Stimulated activated CD4-positive, alpha-beta T cell treated with anti-CD3 and anti-CD28 coated beads, TNF-alpha, amount 100 ng/mL, for 24 hours (primary cell): ENCODE results near the gene PPP1R12C.

Experiments used
- DNase-seq, 3 experiments: peaks; one replicate each; pipeline ENCODE4 v3.0.0-alpha.2; 2020; ENCODE audit warnings: low read depth in 3 of 3

PPP1R12C gene

DNA sequence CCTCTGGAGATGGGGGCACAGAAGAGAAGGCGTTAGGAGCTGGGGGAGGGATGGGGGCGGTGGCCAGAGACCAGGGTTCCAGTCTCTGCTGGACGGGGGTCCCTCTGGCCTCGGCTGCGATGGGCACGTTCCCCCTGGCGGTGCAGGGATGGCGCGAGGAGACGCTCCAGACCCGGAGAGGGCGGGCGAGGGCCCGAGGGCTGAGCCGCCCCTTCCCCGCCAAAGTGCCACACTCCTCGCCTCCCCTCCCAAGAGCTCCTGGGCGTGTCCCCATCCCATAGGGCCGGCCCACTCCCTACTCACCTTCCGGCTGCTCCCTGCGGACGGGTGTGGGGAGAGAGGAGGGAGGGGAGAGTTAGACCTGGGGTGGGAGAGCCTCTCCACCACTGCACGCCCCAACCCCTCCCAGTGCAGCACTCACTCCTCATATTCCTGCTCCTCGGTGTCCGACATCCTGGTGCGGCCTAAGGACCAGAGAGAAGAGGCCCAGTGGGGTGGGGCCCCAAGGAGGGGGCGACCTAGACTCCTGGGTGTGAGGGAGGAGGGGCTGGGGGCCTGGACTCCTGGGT, 29.4 kb upstream of the PPP1R12C start:
- DNase-seq = no peak

DNA sequence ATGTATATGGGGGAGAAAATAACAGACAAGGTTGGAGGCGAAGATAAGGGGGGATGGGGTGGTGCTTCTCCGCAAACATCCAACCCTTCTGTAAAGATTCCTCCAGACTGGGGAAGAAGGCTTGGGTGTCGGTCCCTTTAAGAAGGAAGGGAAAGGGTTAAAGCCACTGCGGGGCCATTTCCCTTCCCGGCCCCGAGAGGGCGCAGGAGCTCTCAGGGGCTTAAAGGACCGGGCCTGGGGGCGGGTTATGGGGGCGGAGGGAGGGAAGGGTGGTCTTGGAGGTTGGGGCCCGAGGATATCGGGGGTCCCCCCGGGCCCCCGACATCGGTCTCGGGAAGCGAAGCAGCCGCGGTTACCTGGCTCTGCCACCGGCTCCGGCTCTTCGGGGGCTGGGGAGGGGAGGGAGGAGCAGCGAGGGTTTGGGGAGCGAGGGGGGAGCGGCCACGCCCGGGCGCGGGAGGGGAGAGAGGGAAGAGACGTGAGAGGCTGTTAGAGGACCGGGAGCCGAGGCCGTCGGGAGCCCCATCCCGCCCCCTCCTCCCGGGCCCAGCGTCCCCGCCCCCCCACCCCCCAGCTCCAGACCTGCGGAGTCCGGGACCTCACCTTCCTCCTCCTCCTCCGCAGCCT, 28.8 kb upstream of the PPP1R12C start:
- no peak for DNase-seq

DNA sequence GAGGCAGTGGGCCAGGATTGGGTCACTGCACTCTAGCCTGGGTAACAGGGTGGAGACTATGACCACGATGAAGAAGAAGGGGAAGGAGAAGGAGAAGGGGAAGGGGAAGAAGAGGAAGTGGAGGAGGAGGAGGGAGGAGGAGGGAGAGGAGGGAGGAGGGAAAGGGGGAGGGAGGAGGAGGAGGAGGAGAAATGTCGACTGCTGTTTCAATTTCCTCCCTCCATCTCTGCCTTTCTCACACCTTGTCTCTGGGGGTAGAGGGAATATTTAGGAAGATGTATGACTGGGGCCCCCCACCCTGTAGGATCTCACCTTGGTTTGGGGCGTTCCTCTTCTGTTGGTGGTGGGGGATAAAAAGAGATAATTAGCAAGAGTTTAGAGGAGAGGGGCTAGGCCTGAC, 27.8 kb upstream of the PPP1R12C start:
- no peak for DNase-seq

DNA sequence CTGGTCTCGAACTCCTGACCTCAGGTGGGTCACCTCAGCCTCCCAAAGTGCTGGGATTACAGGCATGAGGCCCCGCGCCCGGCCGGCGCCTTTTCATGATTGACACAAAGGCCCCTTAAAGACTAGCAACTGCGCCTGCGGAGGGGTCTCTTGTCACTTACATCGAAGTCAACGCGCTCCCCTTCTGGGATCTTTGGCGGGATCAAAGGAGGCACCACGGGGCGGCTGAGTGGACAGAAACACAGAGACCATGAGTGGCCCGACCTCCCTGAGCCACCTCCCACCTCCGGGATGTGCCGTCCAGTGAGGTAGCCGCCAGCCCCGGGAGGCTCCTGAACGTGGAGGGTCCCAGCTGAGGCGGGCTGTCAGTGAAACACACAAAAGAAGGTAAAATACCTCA, 24.3 kb upstream of the PPP1R12C start:
- DNase-seq = no peak

DNA sequence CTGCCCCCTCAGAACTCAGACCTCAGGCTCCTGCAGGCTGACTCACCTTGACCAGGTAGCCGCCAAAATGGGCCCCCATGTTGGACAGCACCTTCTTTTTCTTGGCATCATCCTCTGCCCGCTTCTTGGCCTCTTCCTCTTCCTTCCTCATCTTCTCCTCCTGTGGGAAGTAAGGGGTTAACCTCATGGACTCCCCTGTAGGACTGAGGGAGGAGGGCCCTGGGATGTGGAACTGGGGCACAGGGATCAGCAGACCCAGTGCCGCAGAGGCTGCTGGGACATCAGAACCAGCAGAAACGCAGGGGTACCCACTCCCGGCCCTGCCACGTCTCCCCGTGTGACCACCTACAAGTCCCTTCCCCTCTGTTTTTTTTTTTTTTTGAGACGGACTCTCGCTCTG, 20.5 kb upstream of the PPP1R12C start:
- no peak for DNase-seq

DNA sequence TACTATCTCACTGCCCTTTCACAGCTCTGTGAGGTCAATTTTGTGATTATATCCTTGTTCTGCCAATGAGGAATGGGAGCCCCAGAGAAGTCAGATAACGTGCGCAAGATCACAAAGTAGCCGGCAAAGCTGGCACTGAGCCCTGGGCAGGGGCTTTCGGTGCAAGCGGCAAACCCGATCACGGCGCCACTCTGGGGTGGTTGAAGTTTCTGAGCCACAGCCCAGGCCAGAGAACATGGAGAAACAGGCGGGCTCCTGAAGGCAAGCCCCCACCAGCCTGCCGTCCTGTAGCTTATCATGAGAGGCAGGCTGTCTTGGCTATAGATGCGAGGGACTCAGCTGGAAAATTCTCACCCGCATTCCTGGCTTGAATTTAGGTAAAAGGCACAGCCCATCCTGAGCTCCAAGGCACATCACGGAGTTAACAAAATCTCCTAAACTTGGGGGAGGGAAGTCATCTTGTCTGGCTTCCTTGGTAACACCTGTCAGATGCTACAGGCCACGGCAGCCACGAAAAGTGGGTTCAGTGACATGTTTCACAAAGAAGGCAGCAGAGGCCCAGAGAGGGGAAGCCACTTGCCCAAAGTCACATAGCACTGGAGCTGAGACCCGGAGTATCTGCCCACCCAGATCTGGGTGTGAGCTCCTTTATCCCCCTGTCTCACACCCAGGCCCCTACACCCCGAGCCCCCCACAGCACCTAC, 19.1 kb upstream of the PPP1R12C start:
- DNase-seq = no peak

DNA sequence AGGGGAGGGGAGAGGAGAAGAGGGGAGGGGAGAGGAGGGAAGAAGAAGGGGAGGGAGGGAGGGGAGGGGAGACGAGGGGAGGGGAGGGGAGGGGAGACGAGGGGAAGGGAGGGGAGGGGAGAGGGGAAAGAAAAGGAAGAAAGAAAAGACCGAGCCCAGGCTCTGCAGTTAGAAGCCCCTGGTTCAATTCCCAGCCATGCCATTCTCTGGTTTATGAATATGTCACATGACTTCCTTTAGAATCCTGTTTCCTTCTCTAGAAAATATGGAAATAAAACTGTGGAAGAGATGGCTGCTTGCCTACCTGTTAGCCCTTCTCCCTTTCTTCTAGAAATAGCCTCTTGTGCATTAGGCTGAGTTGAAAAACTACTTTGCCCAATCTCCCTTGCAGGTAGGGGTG, 17.3 kb upstream of the PPP1R12C start:
- DNase-seq = no peak

DNA sequence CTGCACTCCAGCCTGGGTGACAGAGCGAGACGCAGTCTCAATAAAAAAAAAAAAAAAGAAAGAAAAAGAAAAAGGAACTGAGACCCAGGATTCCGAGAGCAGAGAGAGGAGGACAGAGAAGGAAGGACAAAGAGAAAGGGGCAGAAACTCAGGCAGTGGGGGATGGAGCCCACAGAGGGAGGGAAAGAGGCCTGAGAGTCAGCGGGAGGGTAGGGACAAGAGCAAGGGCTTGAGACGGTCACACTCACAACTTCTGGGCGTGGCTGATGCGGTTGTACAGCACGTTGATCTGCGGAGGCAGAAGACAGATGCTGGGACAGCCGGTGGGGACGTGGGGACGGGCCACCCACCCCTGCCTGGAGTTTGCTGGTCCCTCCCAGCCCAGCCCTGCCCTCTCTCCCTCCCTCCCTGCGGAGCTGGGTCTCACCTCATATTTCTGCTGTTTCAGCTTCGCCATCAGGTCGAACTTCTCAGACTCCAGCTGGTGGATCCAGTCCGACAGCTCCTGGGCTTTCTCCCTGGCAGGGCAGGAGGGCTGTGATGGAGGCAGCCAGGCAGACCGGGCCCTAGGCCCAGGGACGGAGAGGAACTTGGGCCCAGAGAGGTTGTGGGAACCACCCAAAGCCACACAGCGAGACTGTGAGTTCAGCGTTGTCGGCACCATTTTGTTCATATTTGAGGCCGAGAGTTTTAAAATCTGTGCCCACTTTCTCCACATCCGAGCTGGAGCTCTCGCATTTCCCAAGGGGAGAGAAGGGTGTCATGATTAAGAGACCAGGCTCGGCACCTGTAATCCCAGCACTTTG, 16.4 kb upstream of the PPP1R12C start:
- DNase-seq = no peak

DNA sequence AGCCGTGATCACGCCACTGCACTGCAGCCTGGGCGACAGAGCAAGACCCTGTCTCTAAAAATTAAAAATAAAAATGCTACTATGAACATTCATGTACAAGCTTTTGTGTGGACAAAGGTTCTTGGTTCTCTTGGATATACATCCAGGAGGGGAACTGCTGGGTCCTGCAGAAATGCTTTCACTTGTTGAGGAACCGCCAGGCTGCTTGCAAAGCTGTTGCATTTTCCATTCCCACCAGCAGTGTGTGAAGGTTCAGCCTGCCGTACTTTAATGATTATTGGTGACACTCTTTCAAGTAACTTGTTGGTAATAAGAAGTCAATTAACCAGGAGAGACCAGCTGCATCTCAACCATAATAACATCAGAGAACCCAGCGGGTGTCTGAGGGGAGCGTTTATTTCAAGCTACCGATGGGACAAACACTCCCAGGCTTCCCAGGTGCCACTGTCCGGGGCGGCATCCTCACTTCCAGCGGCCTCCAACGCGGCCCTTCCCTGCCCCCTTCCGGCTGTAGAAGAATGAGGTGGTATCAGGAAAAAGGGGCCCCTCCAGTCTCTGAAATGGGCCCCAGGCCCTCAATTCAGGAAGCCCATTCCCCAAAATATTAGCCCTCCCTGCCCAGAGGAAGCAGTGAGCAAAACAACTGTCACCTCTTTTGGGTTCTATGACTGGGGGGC, 15.2 kb upstream of the PPP1R12C start:
- no peak for DNase-seq

DNA sequence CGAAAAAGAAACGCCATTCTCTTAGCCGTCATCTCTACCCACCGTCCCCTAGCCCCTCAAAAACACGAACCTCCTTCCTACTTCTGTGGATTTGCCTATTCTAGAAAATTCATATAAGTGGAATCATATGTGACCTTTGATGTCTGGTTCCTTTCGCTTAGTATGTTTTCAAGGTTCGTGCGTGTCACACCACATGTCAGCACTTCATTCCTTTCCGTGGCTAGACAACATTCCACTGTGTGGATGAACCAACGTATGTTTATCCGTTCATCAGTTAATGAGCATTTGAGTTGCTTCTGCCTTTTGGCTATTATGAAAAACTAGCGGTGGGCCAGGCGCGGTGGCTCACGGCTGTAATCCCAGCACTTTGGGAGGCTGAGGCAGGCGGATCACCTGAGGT, 14.0 kb upstream of the PPP1R12C start:
- no peak for DNase-seq

DNA sequence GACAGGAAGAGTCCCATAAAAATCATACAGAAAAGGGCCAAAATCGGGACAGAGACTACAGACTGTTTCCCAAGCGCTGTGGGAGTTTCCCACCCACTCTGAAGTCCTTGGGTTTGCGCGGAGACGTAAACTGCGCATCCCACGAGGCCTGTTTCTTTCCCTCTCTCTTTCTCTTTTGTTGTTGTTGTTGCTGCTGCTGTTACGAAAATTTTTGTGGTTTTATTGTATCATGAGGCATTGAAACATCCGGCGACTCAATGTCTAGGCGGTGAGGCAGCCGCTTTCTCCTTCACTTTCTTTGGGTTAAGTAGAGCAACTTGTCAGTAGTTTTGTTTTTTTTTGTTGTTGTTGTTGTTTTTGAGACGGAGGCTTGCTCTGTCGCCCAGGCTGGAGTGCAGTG, 1.6 kb upstream of the PPP1R12C start:
- no peak for DNase-seq

DNA sequence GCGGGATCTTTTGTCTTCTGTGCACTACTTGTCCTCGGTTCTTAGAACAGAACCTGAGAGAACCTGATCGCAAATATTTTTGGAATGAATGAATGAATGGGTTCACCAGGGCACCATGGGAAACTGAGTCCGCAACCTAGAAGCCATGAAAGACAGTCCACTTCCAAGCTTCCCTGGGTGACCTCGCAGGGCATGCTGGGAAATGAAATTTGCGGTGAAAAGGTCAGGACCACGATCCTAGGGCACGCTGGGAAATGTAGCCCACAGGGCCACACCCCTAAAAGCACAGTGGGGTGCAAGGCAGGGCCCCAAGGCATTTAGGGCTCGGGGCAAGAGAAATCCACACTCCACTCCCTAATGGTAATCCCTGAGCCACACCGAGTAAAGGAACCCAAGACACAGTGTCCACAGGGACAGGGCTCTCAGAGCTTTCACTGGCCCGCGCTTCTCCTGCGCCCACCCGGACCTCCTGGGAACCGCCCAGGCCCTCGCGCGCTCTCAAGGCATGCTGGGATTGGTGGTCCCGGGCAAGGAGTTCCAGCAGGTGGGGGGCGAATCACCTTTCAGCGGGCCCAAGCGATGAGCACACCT, 1.1 kb upstream of the PPP1R12C start:
- DNase-seq = peak in 1 of 3 experiments; percentile 38

DNA sequence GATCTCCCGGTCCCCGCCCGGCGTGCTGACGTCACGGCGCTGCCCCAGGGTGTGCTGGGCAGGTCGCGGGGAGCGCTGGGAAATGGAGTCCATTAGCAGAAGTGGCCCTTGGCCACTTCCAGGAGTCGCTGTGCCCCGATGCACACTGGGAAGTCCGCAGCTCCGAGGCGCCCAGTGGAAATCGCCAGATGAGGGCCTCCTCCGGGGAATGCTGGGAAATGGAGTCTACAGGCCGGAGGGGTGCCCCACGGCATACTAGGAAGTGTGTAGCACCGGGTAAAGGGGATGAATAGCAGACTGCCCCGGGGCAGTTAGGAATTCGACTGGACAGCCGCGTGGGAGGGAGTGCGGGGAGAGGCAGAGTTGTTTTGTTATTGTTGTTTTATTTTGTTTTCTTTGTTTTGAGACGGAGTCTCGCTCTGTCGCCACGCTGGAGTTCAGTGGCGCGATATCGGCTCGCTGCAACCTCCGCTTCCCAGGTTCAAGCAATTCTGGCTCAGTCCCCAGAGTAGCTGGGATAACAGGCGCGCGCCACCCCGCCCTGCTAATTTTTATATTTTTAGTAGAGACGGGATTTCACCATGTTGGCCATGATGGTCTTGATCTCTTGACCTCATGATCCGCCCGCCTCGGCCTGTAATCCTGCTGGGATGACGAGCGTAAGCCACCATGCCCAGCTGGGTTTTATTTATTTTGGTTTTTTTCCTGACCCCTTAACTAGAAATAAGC, 390 bp upstream of the PPP1R12C start:
- peak; percentile 94 to 97 (median 96) for DNase-seq

DNA sequence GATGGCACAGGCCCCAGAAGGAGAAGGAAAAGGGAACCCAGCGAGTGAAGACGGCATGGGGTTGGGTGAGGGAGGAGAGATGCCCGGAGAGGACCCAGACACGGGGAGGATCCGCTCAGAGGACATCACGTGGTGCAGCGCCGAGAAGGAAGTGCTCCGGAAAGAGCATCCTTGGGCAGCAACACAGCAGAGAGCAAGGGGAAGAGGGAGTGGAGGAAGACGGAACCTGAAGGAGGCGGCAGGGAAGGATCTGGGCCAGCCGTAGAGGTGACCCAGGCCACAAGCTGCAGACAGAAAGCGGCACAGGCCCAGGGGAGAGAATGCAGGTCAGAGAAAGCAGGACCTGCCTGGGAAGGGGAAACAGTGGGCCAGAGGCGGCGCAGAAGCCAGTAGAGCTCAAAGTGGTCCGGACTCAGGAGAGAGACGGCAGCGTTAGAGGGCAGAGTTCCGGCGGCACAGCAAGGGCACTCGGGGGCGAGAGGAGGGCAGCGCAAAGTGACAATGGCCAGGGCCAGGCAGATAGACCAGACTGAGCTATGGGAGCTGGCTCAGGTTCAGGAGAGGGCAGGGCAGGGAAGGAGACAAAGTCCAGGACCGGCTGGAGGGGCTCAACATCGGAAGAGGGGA, 1.1 kb downstream of the PPP1R12C start:
- DNase-seq = peak; percentile 28 to 53 (median 28)

DNA sequence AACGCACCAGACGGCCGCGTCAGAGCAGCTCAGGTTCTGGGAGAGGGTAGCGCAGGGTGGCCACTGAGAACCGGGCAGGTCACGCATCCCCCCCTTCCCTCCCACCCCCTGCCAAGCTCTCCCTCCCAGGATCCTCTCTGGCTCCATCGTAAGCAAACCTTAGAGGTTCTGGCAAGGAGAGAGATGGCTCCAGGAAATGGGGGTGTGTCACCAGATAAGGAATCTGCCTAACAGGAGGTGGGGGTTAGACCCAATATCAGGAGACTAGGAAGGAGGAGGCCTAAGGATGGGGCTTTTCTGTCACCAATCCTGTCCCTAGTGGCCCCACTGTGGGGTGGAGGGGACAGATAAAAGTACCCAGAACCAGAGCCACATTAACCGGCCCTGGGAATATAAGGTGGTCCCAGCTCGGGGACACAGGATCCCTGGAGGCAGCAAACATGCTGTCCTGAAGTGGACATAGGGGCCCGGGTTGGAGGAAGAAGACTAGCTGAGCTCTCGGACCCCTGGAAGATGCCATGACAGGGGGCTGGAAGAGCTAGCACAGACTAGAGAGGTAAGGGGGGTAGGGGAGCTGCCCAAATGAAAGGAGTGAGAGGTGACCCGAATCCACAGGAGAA, 1.9 kb downstream of the PPP1R12C start:
- peak in 1 of 3 experiments; percentile 76 for DNase-seq

DNA sequence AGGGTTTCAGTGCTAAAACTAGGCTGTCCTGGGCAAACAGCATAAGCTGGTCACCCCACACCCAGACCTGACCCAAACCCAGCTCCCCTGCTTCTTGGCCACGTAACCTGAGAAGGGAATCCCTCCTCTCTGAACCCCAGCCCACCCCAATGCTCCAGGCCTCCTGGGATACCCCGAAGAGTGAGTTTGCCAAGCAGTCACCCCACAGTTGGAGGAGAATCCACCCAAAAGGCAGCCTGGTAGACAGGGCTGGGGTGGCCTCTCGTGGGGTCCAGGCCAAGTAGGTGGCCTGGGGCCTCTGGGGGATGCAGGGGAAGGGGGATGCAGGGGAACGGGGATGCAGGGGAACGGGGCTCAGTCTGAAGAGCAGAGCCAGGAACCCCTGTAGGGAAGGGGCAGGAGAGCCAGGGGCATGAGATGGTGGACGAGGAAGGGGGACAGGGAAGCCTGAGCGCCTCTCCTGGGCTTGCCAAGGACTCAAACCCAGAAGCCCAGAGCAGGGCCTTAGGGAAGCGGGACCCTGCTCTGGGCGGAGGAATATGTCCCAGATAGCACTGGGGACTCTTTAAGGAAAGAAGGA, 2.8 kb downstream of the PPP1R12C start:
- DNase-seq = no peak

DNA sequence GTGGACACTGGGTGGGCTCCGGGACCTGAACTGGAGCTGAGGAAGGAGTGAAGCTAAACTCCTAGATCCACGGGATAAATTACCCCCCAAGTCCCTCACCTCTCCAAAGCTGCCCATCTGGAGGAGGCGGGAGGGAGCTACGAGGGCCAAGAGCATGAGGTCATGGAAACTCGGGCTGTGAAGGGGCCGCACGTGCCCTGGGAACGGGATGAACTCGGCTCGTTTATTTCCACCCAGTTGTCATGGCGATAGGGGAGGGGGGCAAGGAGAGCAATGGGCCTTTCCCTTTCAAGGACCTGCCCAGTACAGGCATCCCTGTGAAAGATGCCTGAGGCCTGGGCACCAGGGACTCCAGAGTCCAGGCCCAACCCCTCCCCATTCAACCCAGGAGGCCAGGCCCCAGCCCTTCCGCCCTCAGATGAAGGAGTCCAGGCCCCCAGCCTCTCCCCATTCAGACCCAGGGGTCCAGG, 3.8 kb downstream of the PPP1R12C start:
- DNase-seq = no peak

DNA sequence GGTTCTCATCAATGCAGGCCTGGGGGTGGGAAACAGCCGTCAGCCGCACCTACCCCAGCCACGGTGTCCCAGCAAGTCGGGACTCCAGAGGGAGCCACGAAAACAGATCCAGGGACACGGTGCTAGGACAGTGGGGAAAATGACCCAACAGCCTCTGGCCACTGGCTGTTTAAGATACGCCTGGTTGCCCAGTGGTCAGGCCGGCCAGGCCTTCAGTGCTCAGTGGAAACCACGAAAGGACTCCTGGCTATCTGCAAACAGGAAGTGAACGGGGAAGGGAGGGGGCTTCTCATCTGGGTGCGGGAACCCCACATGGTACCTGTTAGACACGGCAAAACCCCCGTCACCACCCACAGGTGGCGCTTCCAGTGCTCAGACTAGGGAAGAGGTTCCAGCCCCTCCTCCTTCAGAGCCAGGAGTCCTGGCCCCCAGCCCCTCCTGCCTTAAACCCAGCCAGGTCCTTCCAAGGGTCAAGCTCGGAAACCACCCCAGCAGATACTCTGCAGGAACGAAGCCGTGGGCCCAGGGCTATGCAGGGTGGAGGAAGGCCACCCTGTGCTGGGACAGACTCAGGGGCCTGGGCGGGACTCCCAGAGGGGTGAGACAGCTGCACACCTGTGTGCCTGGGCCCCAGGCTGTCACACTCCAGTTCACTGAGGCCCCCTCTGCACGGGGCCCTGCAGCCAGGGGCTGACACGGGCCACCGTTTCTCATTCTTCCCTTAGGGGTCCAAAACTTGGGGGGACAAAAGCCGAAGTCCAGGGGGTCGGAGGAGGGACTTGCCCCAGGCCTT, 4.5 kb downstream of the PPP1R12C start:
- DNase-seq = no peak
